Epithelial cell of proximal tubule (primary cell): ENCODE measurements around the gene BZW2. TPM values are rescaled to one million over a fixed set of nuclear protein-coding genes. Genes with fewer than 3 reads are reported as not detected.

Source experiments
- DNase-seq: peaks from one replicate; pipeline ENCODE4 v3.0.0-alpha.2; 2011; ENCODE audit warnings: low read depth
- H3K4me3 ChIP-seq: 2 replicates; pipeline ENCODE4 v1.5.1; 2011; ENCODE audit warnings: low read depth, mild to moderate bottlenecking, low read length
- CTCF ChIP-seq: conservative IDR thresholded peaks from 2 replicates; pipeline ENCODE4 v1.5.1; 2012; ENCODE audit warnings: low read depth, mild to moderate bottlenecking, low read length
- total RNA-seq: library from RNA; depleted of rRNA; stranded (reverse); fragments of >200 nt; gene quantifications from 2 replicates; pipeline ENCODE4 v1.2.3, GENCODE V29; 2015

Gene BZW2
- 102 and 148 TPM in 2 replicates for total RNA-seq

- peak; percentile 78 for DNase-seq
- peak within 1 kb of the TSS; percentile 86 for H3K4me3 ChIP-seq
- no peak for TF ChIP-seq CTCF
These were observed at the start of gene BZW2, which contains the start of gene ANKMY2 for GRCh38 chr7:16645593-16646471. Gene BZW2, plus strand, starts transcription at chr7:16646181. Its CDS starts 19,263 bp downstream, at chr7:16665444. Gene ANKMY2, minus strand, starts transcription at chr7:16645754. Its CDS starts 181 bp downstream, at chr7:16645573.

GRCh38 chr7:16598015-16598414, 48.0 kb upstream of the BZW2 start:
- TF ChIP-seq CTCF: no peak
- no peak for DNase-seq
- no peak overlapping the region for H3K4me3 ChIP-seq

GRCh38 chr7:16599860-16600259, 46.1 kb upstream of the BZW2 start:
- no peak for TF ChIP-seq CTCF
- no peak overlapping the region for H3K4me3 ChIP-seq
- DNase-seq: no peak

- TF ChIP-seq CTCF: no peak
- no peak overlapping the region for H3K4me3 ChIP-seq
- DNase-seq: peak; percentile 30
These were observed 42.3 kb upstream of the BZW2 start for GRCh38 chr7:16603633-16604032.

- DNase-seq: no peak
- no peak overlapping the region for H3K4me3 ChIP-seq
- TF ChIP-seq CTCF: peak; percentile 29
These were observed 41.9 kb upstream of the BZW2 start for GRCh38 chr7:16604054-16604453.

- DNase-seq: no peak
- no peak for TF ChIP-seq CTCF
- no peak overlapping the region for H3K4me3 ChIP-seq
These were observed 39.3 kb upstream of the BZW2 start for GRCh38 chr7:16606704-16607103.
